ENCODE data around the gene LRRN4CL.
A peak's percentile ranks its signal among the peaks of the same experiment; 100 is the strongest.
"Not testable (repeated sequence)": the region's sequence is repeated elsewhere in the genome, so short reads cannot be mapped to it uniquely, and the experiment has no call there.

LRRN4CL gene

GRCh38 chr11:62689421-62690183 is at the start of gene LRRN4CL:
Gene LRRN4CL, minus strand, starts transcription at chr11:62689530. Its CDS starts 1,022 bp downstream, at chr11:62688508.
- no peak for DNase-seq

- no peak for DNase-seq
Observed at GRCh38 chr11:62737196-62737595, 47.9 kb upstream of the LRRN4CL start.

GRCh38 chr11:62732830-62733229 is 43.5 kb upstream of the LRRN4CL start:
- peak; percentile 60 to 68 for DNase-seq

GRCh38 chr11:62730076-62730475 is 40.7 kb upstream of the LRRN4CL start:
- not testable (repeated sequence) for DNase-seq

GRCh38 chr11:62728171-62728988 is 39.0 kb upstream of the LRRN4CL start, which contains the start of gene TTC9C:
Gene TTC9C, plus strand, starts transcription at chr11:62728486. Its CDS starts 363 bp downstream, at chr11:62728849.
- DNase-seq, result peak; percentile 93 to 96

- peak; percentile 99 for DNase-seq
Observed at GRCh38 chr11:62727872-62728170, 38.5 kb upstream of the LRRN4CL start.

GRCh38 chr11:62727165-62727871 is 38.0 kb upstream of the LRRN4CL start, which contains the start of gene HNRNPUL2:
Gene HNRNPUL2, minus strand, starts transcription at chr11:62727457. Its CDS starts 301 bp downstream, at chr11:62727156.
- peak; percentile 99 to 100 for DNase-seq

- no peak for DNase-seq
Observed at GRCh38 chr11:62726915-62727164, 37.5 kb upstream of the LRRN4CL start.

- DNase-seq, result peak in 1 of 2 experiments; percentile 52
Observed at GRCh38 chr11:62726156-62726914, 37.0 kb upstream of the LRRN4CL start.

- DNase-seq, result peak in 1 of 2 experiments; percentile 19
Observed at GRCh38 chr11:62725646-62726045, 36.3 kb upstream of the LRRN4CL start.

GRCh38 chr11:62724171-62724570 is 34.8 kb upstream of the LRRN4CL start:
- DNase-seq, result no peak

GRCh38 chr11:62721994-62722393 is 32.7 kb upstream of the LRRN4CL start:
- peak in 1 of 2 experiments; percentile 39 for DNase-seq

GRCh38 chr11:62719302-62719978 is 30.1 kb upstream of the LRRN4CL start:
- no peak for DNase-seq

- no peak for DNase-seq
Observed at GRCh38 chr11:62716816-62717215, 27.5 kb upstream of the LRRN4CL start.

- DNase-seq, result no peak
Observed at GRCh38 chr11:62716206-62716605, 26.9 kb upstream of the LRRN4CL start.

- no peak for DNase-seq
Observed at GRCh38 chr11:62715150-62716130, 26.1 kb upstream of the LRRN4CL start.

GRCh38 chr11:62713343-62713742 is 24.0 kb upstream of the LRRN4CL start:
- no peak for DNase-seq

- DNase-seq, result no peak
Observed at GRCh38 chr11:62712861-62713260, 23.5 kb upstream of the LRRN4CL start.

- no peak for DNase-seq
Observed at GRCh38 chr11:62712276-62712812, 23.0 kb upstream of the LRRN4CL start.

- no peak for DNase-seq
Observed at GRCh38 chr11:62710001-62710345, 20.6 kb upstream of the LRRN4CL start.
